H9 (cell line): ENCODE results near the gene ARFGEF3. TPM values are rescaled to one million over a fixed set of nuclear protein-coding genes. Genes with fewer than 3 reads are reported as not detected.

Source experiments
- DNase-seq: peaks from one replicate; pipeline ENCODE4 v3.0.0-alpha.2; 2017
- H2AFZ ChIP-seq: one replicate; pipeline ENCODE4 v1.6.1; 2013; ENCODE audit warnings: mild to moderate bottlenecking, low read length, control low read depth, moderate library complexity
- H2AK5ac ChIP-seq: 2 replicates; pipeline ENCODE4 v1.6.1; 2013; ENCODE audit warnings: low read length, control low read depth, mixed read lengths; ENCODE audit not compliant: insufficient read length
- H2BK120ac ChIP-seq: one replicate; pipeline ENCODE4 v1.6.1; 2013; ENCODE audit warnings: low read depth, mild to moderate bottlenecking, low read length, control low read depth, inconsistent platforms; ENCODE audit not compliant: poor library complexity, severe bottlenecking
- H2BK12ac ChIP-seq: 2 replicates; pipeline ENCODE4 v1.6.1; 2013; ENCODE audit warnings: low read length, control low read depth, mixed read lengths, low read depth; ENCODE audit not compliant: insufficient read length
- H2BK15ac ChIP-seq: 2 replicates; pipeline ENCODE4 v1.6.1; 2013; ENCODE audit warnings: low read depth, low read length, control low read depth
- H2BK20ac ChIP-seq: one replicate; pipeline ENCODE4 v1.6.1; 2013; ENCODE audit warnings: low read depth, mild to moderate bottlenecking, low read length, control low read depth, inconsistent platforms; ENCODE audit not compliant: poor library complexity, severe bottlenecking
- H2BK5ac ChIP-seq: 2 replicates; pipeline ENCODE4 v1.6.1; 2013; ENCODE audit warnings: low read length, control low read depth, mixed read lengths; ENCODE audit not compliant: insufficient read length
- H3K14ac ChIP-seq: 2 replicates; pipeline ENCODE4 v1.6.1; 2013; ENCODE audit warnings: low read length, control low read depth; ENCODE audit not compliant: insufficient read depth
- H3K18ac ChIP-seq: 2 replicates; pipeline ENCODE4 v1.6.1; 2013; ENCODE audit warnings: low read depth, mild to moderate bottlenecking, mixed read lengths, low read length, control low read depth; ENCODE audit not compliant: insufficient read length
- H3K23ac ChIP-seq: 2 replicates; pipeline ENCODE4 v1.6.1; 2013; ENCODE audit warnings: low read length, control low read depth, mixed read lengths, low read depth; ENCODE audit not compliant: insufficient read length
- H3K23me2 ChIP-seq: 2 replicates; pipeline ENCODE4 v1.6.1; 2013; ENCODE audit warnings: low read depth, mild to moderate bottlenecking, mixed read lengths, low read length, control low read depth; ENCODE audit not compliant: insufficient read length, poor library complexity, severe bottlenecking
- H3K27ac ChIP-seq: 2 replicates; pipeline ENCODE4 v1.5.1; 2013; ENCODE audit warnings: low read length, control low read depth, mixed read lengths, low read depth; ENCODE audit not compliant: insufficient read length
- H3K27me3 ChIP-seq: 2 replicates; pipeline ENCODE4 v1.6.1; 2013; ENCODE audit warnings: low read length, control low read depth, inconsistent platforms; ENCODE audit not compliant: insufficient read depth
- H3K4ac ChIP-seq: 2 replicates; pipeline ENCODE4 v1.6.1; 2013; ENCODE audit warnings: low read depth, mild to moderate bottlenecking, control low read depth, inconsistent platforms, low read length, moderate library complexity
- H3K4me1 ChIP-seq: 2 replicates; pipeline ENCODE4 v1.6.1; 2013; ENCODE audit warnings: low read length, control low read depth, inconsistent platforms; ENCODE audit not compliant: insufficient read depth
- H3K4me2 ChIP-seq: 2 replicates; pipeline ENCODE4 v1.6.1; 2013; ENCODE audit warnings: low read length, control low read depth, mixed read lengths; ENCODE audit not compliant: insufficient read length, insufficient read depth
- H3K56ac ChIP-seq: 2 replicates; pipeline ENCODE4 v1.6.1; 2013; ENCODE audit warnings: low read depth, mild to moderate bottlenecking, mixed read lengths, low read length, control low read depth; ENCODE audit not compliant: insufficient read length
- H3K79me1 ChIP-seq: 2 replicates; pipeline ENCODE4 v1.6.1; 2013; ENCODE audit warnings: low read depth, mild to moderate bottlenecking, moderate library complexity, low read length, control low read depth, inconsistent platforms; ENCODE audit not compliant: insufficient read depth, poor library complexity, severe bottlenecking
- H3K79me2 ChIP-seq: 2 replicates; pipeline ENCODE4 v1.6.1; 2013; ENCODE audit warnings: low read length, control low read depth, inconsistent platforms; ENCODE audit not compliant: insufficient read depth
- H3K9ac ChIP-seq: 2 replicates; pipeline ENCODE4 v1.6.1; 2013; ENCODE audit warnings: low read length, control low read depth, mixed read lengths; ENCODE audit not compliant: insufficient read length; ENCODE audit errors: extremely low read depth
- H3K9me3 ChIP-seq: one replicate; pipeline ENCODE4 v1.6.1; 2013; ENCODE audit warnings: low read depth, low read length, inconsistent platforms; ENCODE audit not compliant: control insufficient read depth
- H3T11ph ChIP-seq: one replicate; pipeline ENCODE4 v1.6.1; 2013; ENCODE audit warnings: mild to moderate bottlenecking, low read length, control low read depth, inconsistent platforms
- H4K20me1 ChIP-seq: one replicate; pipeline ENCODE4 v1.6.1; 2013; ENCODE audit not compliant: control insufficient read depth, insufficient read length, insufficient read depth
- H4K5ac ChIP-seq: 2 replicates; pipeline ENCODE4 v1.6.1; 2013; ENCODE audit warnings: low read depth, mild to moderate bottlenecking, mixed read lengths, low read length, control low read depth; ENCODE audit not compliant: insufficient read length
- H4K8ac ChIP-seq: replicated peaks from 2 replicates; pipeline ENCODE4 v1.6.1; 2013; ENCODE audit warnings: low read length, control low read depth, mixed read lengths, low read depth; ENCODE audit not compliant: insufficient read length
- H4K91ac ChIP-seq: 2 replicates; pipeline ENCODE4 v1.6.1; 2013; ENCODE audit warnings: low read depth, mild to moderate bottlenecking, moderate library complexity, mixed read lengths, low read length, control low read depth; ENCODE audit not compliant: insufficient read length
- H3K27ac Mint-ChIP-seq, 3 experiments: 2 replicates in 2 of 3; 3 replicates in 1 of 3; pipeline ENCODE4 v1.8.0; 2020 to 2021; ENCODE audit warnings: mixed read lengths in 3 of 3, mild to moderate bottlenecking in 1 of 3, moderate library complexity in 1 of 3
- H3K27me3 Mint-ChIP-seq: 2 replicates; pipeline ENCODE4 v1.8.0; 2021; ENCODE audit warnings: low read depth, mild to moderate bottlenecking, moderate library complexity, mixed read lengths
- H3K36me3 Mint-ChIP-seq, 3 experiments: 2 replicates in 2 of 3; 3 replicates in 1 of 3; pipeline ENCODE4 v1.8.0; 2020 to 2021; ENCODE audit warnings: low read depth in 3 of 3, mixed read lengths in 3 of 3; ENCODE audit not compliant: insufficient read depth in 1 of 3
- H3K4me1 Mint-ChIP-seq, 2 experiments: 2 replicates each; pipeline ENCODE4 v1.8.0; 2020; ENCODE audit warnings: mixed read lengths in 2 of 2
- H3K4me3 Mint-ChIP-seq, 2 experiments: 2 replicates in 1 of 2; 3 replicates in 1 of 2; pipeline ENCODE4 v1.8.0; 2020 to 2021; ENCODE audit warnings: mild to moderate bottlenecking in 2 of 2, mixed read lengths in 2 of 2, moderate library complexity in 1 of 2
- H3K9me3 Mint-ChIP-seq, 2 experiments: 2 replicates in 1 of 2; 3 replicates in 1 of 2; pipeline ENCODE4 v1.8.0; 2020; ENCODE audit warnings: mild to moderate bottlenecking in 2 of 2, mixed read lengths in 2 of 2, moderate library complexity in 1 of 2
- CTCF ChIP-seq: fragments of 200-600 bp; sonication (generic); conservative IDR thresholded peaks from 3 replicates; pipeline ENCODE4 v1.8.0; 2021; ENCODE audit warnings: antibody characterized with exemption, mild to moderate bottlenecking
- WGBS: extraction: QIAGEN DNeasy Blood & Tissue Kit; methylation state at CpG from one replicate; pipeline ENCODE4 v1.1.7; 2013; ENCODE audit warnings: missing lambda C conversion rate, low lambda C conversion rate, mixed read lengths; ENCODE audit not compliant: insufficient read length; ENCODE audit errors: extremely low coverage; 5-methylcytosine and 5-hydroxymethylcytosine counted together
- total RNA-seq: library from RNA; stranded (reverse); gene quantifications from 2 replicates; pipeline ENCODE4 v1.2.1, GENCODE V29; 2021

ARFGEF3 gene
- total RNA-seq, 1 experiment from 2014 or later, result 13.7 TPM

GRCh38 chr6:138266095-138266494, 104.4 kb downstream of the ARFGEF3 start:
- 0 out of 4 replicates have a peak, but pooled peaks cover 0 to 2% of the 10 kb centered on the region in 2 experiments for H3K4me1 Mint-ChIP-seq
- Histone ChIP-seq H2BK12ac (no peak overlapping the region), H4K20me1 (no peaks in the 10 kb centered on the region), H2BK20ac (no peak overlapping the region), H3K18ac (no peak overlapping the region), H2AK5ac (no peak overlapping the region), H3K27ac (no peak overlapping the region), H3K23ac (no peak overlapping the region), H2BK120ac (no peak overlapping the region), H4K8ac (no peak overlapping the region), H3K56ac (no peak overlapping the region), H3K79me1 (no peaks in the 10 kb centered on the region), H2AFZ (no peak overlapping the region), H4K91ac (no peak overlapping the region), H3K14ac (no peak overlapping the region), H2BK5ac (no peak overlapping the region), H3K4me2 (no peak overlapping the region), H4K5ac (no peak overlapping the region), H3K4me1 (no peaks in the 10 kb centered on the region), H3K9ac (no peak overlapping the region), H3K27me3 (no peaks in the 10 kb centered on the region), H3K4ac (no peak overlapping the region), H3K9me3 (no peaks in the 10 kb centered on the region), H2BK15ac (no peak overlapping the region), H3T11ph (no peak overlapping the region), H3K79me2 (no peaks in the 10 kb centered on the region), H3K23me2 (no peaks in the 10 kb centered on the region)
- no peaks in the 10 kb centered on the region for H3K27me3 Mint-ChIP-seq
- H3K27ac Mint-ChIP-seq, result no peak overlapping the region
- no peaks in the 10 kb centered on the region for H3K9me3 Mint-ChIP-seq
- H3K4me3 Mint-ChIP-seq, result no peak overlapping the region
- H3K36me3 Mint-ChIP-seq, result peaks cover 10 to 20% (median 19%) of the 10 kb centered on the region in 3 experiments; a peak in 6 of 7 replicates
- WGBS, result no CpG with 5 or more reads among the region's 3 CpGs
- no peak for DNase-seq
- no peak for TF ChIP-seq CTCF
